NCI-H82 (cell line): Measurements from ENCODE around the gene DIP2B.
"Not testable (repeated sequence)": the region's sequence is repeated elsewhere in the genome, so short reads cannot be mapped to it uniquely, and the experiment has no call there.

Source experiments
- DNase-seq: peaks from one replicate; lab custom pipeline; 2025; lab: John Stamatoyannopoulos, UW

DIP2B gene

DNA sequence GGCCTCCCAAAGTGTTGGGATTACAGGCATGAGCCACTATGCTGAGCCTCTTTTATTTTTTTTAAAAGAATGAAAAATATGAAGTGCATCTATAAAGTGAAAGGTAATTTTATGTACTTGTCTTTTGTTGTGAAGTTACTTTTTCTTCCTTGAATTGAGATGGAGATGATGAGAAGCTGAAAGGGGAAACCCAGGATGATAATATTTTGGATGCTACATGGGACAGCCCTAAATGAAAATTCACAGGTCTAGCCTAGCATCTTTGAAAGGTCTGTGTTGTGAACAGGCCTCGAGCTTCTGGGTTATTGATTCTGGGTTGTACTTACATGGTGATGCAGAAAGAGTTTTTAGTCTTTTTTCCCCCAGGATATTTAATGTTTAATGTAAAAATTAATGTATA, 14.6 kb downstream of the DIP2B start:
- DNase-seq: no peak

DNA sequence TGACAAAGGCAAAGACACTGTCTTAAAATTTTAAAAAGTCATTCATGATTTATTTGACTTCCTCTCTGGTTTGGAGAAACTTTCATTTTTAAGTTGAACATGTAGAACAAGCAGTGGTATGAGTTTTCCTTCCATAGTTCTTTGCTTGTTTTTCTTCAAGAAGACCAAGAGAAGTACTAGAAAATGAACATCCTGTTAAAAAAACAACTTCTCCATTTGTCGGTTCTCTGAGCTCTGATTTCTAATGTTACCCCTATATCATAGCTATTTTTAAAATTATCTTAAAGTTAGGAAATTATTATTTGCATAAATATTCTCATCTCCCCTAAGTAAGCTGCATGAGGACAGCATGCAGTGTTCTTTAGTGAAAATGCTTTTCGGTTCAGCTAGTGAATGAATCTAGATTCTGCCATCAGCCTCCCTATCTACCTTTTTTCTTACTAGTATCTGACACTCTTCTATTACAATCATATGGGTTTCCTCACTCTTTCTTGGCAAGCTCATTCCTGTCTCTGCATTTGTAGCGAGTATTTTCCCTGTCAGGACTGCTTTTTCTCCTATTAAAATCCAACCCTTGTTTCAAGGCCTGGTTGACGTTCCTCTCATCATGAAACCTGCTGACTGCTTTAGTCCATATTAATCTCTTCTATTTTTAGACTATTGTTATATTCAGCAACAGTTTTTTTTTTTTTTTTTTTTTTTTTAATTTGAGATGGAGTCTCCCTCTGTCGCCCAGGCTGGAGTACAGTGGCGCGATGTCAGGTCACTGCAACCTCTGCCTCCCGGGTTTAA, 15.8 kb downstream of the DIP2B start:
- DNase-seq: no peak

DNA sequence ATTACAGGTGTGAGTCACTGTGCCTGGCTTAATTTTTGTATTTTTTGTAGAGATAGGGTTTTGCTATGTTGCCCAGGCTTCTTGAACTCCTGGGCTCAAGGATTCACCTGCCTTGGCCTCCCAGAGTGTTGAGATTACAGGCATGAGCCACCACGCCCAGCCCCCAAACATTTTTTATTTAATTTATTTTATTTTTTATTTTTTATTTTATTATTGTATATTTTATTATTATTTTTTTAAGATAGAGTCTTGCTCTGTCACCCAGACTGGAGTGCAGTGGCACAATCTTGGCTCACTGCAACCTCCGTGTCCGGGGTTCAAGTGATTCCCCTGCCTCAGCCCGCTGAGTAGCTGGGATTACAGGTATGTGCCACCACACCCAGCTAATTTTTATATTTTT, 17.0 kb downstream of the DIP2B start:
- not testable (repeated sequence) for DNase-seq

DNA sequence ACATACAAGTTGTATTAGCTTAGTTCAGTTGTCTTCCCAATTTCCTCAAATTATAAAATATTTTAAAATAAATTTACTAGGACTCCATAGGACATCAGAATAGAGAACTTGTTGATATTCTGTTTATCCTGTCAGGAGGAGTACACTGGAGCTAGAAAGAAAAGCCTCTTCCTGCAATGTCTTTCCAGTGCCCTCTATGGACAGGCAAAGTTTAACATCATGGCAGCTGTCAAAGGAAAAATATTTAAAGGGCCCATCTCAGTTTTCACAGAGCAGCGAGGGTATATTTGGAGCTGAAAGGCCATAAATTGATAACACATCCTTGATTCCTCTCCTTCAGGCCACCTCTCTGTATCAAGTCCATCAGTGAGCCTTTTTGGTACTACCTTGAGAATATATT, 19.0 kb downstream of the DIP2B start:
- DNase-seq: no peak

DNA sequence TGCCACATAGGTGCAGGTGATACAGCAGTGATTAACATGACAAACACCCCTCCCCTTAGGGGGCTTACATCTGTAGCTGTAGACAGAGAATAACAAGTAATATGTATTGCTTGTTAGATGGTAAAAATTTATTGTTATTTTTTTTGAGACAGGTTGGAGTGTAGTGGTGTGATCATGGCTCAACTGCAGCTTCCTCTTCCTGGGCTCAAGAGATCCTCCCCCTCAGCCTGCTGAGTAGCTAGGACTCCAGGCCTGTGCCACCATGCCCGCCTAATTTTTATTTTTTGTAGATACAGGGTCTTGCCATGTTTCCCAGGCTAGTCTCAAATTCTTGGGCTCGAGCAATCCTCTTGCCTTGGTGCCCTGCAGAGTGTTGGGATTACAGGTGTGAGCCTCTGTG, 19.8 kb downstream of the DIP2B start:
- no peak for DNase-seq

DNA sequence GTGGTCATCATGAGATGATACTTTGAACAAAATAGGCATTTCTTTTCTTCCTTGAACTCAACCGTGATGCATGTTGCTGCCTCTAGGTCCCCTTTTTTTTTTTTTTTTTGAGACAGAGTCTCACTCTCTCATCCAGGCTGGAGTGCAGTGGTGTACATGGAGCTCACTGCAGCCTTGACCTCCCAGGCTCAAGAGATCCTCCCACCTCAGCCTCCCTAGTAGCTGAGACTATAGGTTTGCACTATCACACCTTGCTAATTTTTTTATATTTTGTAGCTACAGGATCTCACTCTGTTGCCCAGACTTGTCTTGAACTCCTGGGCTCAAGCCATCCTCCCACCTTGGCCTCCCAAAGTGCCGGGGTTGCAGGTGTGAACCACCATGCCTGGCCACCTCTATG, 20.6 kb downstream of the DIP2B start:
- DNase-seq: no peak

DNA sequence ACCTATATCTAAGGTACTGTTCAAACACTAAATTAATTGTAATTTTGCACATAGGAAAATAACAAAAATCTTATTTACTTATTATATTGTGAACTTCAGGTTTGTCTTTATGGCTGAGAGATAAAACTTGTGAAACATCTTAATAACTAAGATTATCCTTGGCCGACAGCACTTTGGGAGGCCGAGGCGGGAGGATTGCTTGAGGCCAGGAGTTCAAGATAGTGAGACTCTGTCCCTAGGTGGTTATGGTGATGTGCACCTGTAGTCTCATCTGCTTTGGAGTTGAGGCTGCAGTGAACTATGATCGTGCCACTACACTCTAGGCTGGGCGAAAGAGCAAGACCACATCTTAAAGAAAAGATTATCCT, 22.6 kb downstream of the DIP2B start:
- no peak for DNase-seq

DNA sequence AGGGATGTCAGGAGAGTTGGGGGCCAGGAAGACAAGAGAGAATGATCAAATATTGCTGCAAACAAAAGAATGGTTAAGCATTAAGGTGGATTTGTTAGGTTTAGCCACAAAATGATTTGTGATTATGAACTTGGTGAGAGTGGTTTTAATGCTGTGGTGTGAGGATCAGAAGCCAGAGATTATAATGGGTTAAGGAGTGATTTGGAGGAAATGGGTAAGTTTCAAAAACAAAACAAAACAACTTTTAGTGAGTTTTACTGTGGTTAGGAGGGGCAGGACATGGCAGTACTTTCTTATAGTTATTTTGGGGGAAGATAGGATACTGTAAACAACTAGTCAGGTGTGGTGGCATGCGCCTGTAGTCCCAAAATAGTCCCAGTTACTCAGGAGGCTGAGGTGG, 24.0 kb downstream of the DIP2B start:
- no peak for DNase-seq

DNA sequence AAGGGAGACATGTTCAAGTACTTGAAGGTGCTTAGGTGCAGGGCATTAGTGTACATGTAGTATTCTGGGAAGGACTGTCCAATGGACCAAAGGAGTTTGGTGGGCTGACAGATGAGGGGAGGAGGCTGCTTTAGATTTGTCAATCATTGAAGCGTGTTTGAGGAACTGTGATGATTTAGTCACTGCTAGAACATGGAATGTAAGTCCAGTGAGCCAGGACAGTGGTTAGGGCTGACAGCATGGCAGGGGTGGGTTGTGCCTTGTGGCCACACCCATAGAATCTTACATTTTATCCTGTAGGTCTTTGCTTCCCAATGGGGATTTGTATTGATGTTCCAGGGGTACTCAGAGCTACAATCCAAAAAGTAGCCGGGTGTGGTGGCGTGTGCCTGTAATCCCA, 24.6 kb downstream of the DIP2B start:
- DNase-seq: no peak

DNA sequence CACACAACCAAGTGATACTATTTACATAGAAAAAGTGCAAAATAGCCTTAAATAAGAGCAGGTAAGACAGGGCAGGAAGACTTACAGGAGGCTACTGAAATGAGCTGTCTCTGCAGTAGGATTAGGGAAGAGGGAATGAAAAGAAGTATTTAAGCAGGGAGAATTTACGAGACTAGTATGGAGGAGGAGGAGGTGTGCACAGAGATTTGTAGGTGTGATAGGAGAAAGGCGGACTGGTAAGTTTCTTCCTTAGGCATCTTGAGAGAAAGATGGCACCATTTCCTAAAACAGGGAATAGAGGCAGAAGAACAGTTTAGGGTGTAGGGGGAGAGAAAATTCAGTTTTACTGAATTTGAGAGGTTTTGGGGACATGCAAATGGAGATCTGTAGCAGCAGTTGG, 25.7 kb downstream of the DIP2B start:
- no peak for DNase-seq

DNA sequence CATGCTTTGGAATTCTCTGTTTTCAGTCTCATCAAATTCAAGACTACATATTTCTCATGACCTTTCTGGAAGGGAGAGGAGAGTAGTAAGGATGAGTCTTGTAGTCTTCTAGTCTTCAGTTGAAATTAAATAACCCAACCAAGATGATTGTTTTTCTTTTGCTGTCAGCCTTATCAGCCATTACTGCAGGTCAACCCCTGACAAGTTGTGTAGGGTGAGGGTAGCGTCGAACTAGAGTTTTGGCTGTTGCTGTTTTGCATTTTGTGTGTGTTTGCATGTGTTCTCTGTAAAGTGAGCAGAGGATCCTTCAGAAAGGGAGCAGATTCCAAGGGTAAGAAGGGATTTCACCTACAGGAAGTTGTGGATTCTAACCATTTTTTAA, 28.4 kb downstream of the DIP2B start:
- DNase-seq: no peak

DNA sequence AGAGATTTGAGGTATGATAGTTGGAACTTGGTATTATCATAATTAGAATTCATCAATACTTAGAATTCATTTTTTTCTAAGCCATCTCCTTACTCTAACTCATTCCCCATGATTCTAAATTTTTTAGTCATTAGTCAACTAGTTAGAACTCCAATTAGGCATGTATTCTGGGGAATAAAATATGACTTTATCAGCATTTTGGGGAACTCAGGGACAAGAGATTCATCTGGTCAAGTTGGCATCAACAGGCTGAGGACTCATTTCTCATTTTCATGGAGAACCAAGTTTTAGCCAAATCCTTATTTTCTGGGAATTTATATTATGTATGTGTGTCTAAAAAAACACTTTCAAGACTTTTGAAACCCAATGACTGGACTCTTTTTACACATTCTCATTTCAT, 29.2 kb downstream of the DIP2B start:
- no peak for DNase-seq

DNA sequence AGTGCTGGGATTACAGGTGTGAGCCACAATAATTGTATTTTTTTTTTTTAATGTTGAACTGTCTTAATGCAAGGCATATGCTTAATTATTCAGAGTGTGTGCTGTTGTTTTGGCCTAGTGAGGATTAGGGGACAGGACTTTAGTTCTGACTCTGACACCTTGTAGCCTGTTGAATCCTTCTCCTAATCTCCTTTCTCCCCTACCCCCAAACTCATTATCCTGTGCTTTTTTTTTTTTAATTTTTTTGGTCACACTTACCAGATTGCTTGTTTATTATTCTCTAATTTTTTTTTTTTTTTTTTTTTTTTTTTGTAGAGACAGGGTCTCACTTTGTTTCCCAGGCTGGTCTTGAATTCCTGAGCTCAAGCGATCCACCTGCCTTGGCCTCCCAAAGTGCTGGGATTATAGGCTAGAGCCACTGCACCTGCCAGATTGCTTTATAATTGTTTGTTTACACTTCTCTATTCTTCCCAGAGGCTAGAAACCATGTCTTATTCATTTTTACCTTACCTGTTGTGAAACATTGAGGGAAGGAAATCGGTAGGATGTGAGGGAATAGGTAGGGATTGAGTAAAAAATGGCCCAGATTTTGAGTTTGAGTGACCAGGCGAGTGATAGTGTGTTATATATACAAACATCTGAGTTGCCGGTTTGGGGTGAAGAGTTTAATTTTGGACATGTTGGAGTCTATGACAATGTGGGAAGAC, 32.2 kb downstream of the DIP2B start:
- peak; percentile 24 for DNase-seq

DNA sequence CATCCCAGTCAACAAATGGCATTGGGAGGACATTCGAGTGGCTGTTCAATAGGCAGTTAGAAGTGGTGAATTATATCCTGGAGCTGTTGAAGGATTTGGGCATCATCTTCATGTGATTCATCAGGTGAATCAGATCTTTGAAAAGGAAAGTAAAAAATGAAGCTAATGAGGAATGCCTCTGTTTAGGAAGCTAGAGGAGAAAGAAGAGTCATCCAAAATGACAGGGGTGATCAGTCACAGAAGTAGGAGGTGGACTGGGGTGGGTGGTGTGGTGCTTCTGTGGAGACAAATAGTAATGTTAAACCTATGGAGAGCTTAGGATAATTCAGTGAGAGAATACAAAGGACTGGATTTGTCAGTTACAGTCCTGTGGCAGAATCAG, 32.7 kb downstream of the DIP2B start:
- no peak for DNase-seq

DNA sequence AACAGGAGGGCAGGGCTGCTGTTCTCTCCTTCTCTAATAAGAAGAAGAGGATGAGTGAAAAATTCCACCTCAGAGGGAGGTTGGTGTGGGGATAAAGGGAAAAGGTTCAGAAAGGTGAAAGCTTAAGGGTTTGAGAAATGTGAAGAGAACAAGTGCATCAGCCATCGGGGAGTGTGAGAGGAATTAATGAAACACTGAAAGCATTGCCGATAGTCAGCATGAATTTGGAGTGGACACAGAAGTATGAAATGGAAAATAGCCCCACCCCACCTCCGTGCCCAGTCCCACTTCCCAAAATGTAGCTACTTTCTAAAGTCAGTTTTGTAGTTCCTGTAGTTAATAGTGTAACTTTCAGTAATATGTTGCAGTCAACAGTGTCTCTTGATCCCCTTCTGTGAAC, 33.4 kb downstream of the DIP2B start:
- DNase-seq: no peak

DNA sequence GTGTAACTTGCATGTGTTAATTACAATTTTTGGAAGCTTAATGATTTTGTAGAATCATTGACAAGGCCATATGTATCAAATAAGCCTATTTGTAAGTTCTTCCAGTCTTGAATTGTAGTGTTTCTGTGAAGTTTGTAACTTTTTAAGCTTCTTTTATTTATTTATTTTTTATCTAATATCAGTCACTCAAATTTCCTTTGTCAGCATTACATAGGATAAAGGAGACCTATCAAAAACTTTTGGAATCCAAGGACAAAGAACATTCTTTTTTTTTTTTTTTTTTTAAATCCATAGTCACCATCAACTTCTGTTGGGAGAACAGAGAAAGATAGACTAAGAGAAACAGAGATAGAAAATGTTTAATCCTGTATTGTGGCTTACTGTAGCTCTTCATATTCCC, 36.4 kb downstream of the DIP2B start:
- no peak for DNase-seq

DNA sequence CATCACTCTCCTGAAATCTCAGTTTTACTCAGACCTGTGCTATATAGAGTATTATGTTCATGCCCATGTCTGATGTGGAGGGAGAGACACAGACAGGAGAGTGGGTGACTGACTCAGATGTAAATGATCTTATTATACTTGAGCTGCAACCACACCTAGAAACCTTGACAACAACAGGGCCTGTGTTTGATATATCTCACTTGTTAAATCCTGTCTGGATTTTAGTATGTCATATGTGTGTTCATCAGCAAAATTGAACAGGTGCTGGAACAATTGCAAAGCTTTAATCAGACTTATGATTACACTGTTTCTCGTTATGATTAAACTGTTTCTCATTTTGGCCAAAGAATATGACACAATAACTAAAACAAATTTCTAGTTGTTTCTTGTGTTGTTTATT, 37.7 kb downstream of the DIP2B start:
- DNase-seq: peak; percentile 43

DNA sequence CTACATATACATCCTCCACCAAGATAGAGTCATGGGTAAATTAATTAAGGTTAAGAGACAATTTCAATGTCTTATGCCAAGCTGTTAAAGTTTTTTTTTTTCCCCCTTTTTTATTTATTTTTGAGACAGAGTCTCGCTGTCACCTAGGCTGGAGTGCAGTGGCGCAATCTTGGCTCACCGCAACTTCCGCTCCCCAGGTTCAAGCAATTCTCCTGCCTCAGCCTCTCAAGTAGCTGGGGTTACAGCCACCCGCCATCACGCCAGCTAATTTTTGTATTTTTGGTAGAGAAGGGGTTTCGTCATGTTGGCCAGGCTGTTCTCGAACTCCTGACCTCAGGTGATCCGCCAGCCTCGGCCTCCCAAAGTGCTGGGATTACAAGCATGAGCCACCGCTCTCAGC, 38.4 kb downstream of the DIP2B start:
- not testable (repeated sequence) for DNase-seq

DNA sequence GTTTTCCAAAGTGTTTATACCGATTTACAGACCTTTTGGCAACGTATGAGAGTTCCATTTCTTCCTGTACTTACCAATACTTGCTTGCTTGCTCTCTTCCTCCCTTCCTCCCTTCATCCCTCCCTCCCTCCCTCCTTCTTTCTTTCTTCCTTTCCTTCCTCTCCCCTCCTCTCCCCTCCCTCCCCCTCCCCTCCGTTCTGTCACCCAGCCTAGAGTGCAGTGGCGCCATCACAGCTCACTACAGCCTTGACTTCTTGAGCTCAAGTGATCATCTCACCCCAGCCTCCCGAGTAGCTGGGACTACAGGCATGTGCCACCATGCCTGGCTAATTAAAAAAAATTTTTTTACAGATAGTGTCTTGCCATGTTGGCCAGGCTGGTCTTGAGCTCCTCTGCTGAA, 40.4 kb downstream of the DIP2B start:
- DNase-seq: peak; percentile 12

DNA sequence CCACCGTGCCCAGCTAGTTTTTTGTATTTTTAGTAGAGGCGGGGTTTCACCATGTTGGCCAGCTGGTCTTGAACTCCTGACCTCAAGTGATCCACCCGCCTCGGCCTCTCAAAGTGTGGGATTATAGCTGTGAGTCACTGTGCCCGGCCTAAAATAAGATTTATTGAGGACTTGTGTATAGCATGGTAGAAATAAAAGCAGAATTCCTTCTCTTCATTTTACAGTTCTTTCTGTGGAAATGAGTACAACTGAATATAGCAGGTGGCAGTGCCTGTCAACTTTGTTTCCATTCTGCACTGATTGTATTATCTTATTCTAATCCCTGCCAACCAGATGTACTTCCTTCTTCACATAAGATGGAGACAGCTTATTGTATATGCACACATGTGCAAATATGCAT, 41.0 kb downstream of the DIP2B start:
- DNase-seq: peak; percentile 53

DNA sequence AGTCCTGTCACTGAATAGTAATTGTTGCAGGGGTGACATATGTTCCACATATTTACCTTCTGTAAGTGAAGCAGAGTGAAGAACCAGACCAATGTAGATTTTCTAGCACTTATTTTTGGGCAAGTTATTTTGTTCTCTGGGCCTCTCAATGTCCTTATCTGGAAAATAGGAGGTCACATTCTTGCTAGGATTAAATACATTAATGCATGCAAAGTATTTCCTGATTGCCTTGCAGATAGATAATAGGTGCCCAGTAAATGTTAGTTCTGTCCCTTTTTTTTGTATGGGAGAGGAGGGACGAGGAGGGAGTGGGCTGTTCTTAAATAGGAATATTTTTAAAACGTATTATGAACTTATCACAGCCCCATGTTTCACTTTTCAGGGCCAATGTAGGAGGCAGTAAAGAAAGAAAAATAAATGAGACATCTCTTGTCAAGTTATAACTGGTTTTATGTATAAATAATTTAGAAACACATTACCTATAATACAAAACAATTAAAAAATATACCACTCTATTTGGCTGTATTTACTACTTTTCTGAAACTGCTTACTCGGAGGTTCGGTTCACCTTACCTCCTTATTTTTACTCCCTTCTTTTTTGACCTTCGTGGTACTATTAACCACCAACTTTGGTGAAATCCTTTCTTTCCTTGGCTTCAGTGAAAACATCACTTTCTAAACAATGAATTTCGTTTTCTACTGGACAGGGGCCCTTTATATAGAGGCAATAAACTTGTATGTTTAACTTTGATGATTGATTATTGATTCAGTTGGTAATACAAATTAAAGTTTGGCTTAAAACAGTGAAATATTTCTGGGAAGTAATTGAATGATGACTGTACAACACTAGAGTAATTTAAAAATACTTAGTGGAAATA, 41.9 kb downstream of the DIP2B start:
- no peak for DNase-seq

DNA sequence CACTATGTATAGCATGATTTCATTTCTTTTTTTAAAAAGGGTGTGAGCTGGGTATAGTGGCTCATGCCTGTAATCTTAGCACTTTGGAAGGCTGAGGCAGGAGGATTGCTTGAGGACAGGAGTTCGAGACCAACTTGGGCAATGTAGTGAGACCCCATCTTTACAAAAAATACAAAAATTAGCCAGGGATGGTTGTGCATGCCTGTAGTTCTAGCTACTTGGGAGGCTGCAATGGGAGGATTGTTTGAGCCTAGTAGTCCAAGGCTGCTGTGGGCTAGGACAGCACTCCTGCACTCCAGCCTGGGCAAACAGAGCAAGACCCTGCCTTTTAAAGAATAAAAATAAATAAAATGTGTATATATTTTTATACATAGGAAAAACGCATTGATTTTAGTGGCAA, 43.0 kb downstream of the DIP2B start:
- DNase-seq: no peak

DNA sequence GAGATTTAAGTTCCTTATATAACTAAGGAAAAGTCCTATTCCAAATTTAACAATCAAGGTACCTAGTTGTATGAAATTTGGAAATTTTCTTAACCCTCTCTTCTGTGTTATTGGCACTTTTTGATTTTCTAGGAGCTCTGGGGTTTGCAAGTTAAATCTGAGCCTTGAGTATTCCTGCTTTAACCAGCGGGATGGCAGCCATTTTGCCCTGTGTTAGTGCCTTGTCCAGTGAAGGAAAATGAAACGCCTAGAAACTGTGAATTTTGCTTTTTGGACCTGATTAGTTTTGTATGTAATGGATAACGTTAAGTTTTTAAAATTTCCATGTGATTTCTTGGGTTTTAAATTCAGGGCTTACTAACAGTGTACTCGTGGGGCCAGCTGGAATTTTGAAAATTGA, 45.1 kb downstream of the DIP2B start:
- no peak for DNase-seq
